ENCODE data around the gene RBBP8.
"Not testable (repeated sequence)": the region's sequence is repeated elsewhere in the genome, so short reads cannot be mapped to it uniquely, and the experiment has no call there.

RBBP8 gene

GRCh38 chr18:22946217-22946616 is 13.1 kb downstream of the RBBP8 start:
- DNase-seq = no peak

GRCh38 chr18:22946846-22947245 is 13.7 kb downstream of the RBBP8 start:
- DNase-seq = no peak

GRCh38 chr18:22951823-22952222 is 18.7 kb downstream of the RBBP8 start:
- DNase-seq = no peak

GRCh38 chr18:22952525-22952924 is 19.4 kb downstream of the RBBP8 start:
- DNase-seq = no peak

- DNase-seq = not testable (repeated sequence)
Observed at GRCh38 chr18:22953982-22954381, 20.9 kb downstream of the RBBP8 start.

GRCh38 chr18:22956226-22956625 is 23.1 kb downstream of the RBBP8 start:
- no peak for DNase-seq

- DNase-seq = no peak
Observed at GRCh38 chr18:22961156-22961555, 28.0 kb downstream of the RBBP8 start.

GRCh38 chr18:22962004-22962403 is 28.9 kb downstream of the RBBP8 start:
- no peak for DNase-seq

- DNase-seq = no peak
Observed at GRCh38 chr18:22964116-22964515, 31.0 kb downstream of the RBBP8 start.

- DNase-seq = no peak
Observed at GRCh38 chr18:22964722-22965121, 31.6 kb downstream of the RBBP8 start.

- DNase-seq = no peak
Observed at GRCh38 chr18:22971038-22971437, 37.9 kb downstream of the RBBP8 start.

- DNase-seq = no peak
Observed at GRCh38 chr18:22974001-22974400, 40.9 kb downstream of the RBBP8 start.

- no peak for DNase-seq
Observed at GRCh38 chr18:22974707-22975106, 41.6 kb downstream of the RBBP8 start.

- no peak for DNase-seq
Observed at GRCh38 chr18:22975508-22975907, 42.4 kb downstream of the RBBP8 start.

- no peak for DNase-seq
Observed at GRCh38 chr18:22977847-22978701, 44.9 kb downstream of the RBBP8 start.

GRCh38 chr18:22980394-22980793 is 47.3 kb downstream of the RBBP8 start:
- DNase-seq = no peak

- DNase-seq = no peak
Observed at GRCh38 chr18:22981274-22982133, 48.4 kb downstream of the RBBP8 start.

- no peak for DNase-seq
Observed at GRCh38 chr18:22983175-22983574, 50.0 kb downstream of the RBBP8 start.

GRCh38 chr18:22985250-22985649 is 52.1 kb downstream of the RBBP8 start:
- DNase-seq = no peak

GRCh38 chr18:22987547-22988189 is 54.5 kb downstream of the RBBP8 start:
- no peak for DNase-seq

- no peak for DNase-seq
Observed at GRCh38 chr18:22988208-22988607, 55.1 kb downstream of the RBBP8 start.

GRCh38 chr18:22998344-22998743 is 65.2 kb downstream of the RBBP8 start:
- no peak for DNase-seq

- DNase-seq = no peak
Observed at GRCh38 chr18:22999212-22999611, 66.1 kb downstream of the RBBP8 start.

Measured in CD4-positive, alpha-beta T cell treated with Interleukin-6 for 4 hours (primary cell).